HCT116 (cell line): ENCODE results near the gene ANTXRL. TPM values are rescaled to one million over a fixed set of nuclear protein-coding genes. Genes with fewer than 3 reads are reported as not detected.
A peak's percentile ranks its signal among the peaks of the same experiment; 100 is the strongest.
"Not testable (repeated sequence)": the region's sequence is repeated elsewhere in the genome, so short reads cannot be mapped to it uniquely, and the experiment has no call there.

Experiments used
- ATAC-seq: fragments of 200-7000 bp; cut with Tn5 transposase; 2 replicates; pipeline ENCODE4 v1.9.1; 2020; ENCODE audit warnings: mild to moderate bottlenecking, moderate library complexity
- BruUV-seq: library from RNA; stranded (reverse); fragments of 400-500 nt; replicated peaks from 2 replicates; lab custom pipeline; 2021; lab: Mats Ljungman, UMichigan
- CTCF ChIA-PET: fragments of 300-600 bp; sonication (Branson Sonifier 250); formaldehyde crosslinking; loops from one replicate; lab custom pipeline; 2021; ENCODE audit warnings: antibody characterized with exemption; lab: Charles Lee
- POLR2A ChIA-PET: fragments of 300-600, 350-600 bp; sonication (Branson Sonifier 250); formaldehyde crosslinking; loops from one replicate; lab custom pipeline; 2021; ENCODE audit warnings: antibody characterized with exemption; lab: Charles Lee
- RAD21 ChIA-PET, 2 experiments: fragments of 300-600 bp; sonication (Branson Sonifier 250); formaldehyde crosslinking; loops; one replicate each; lab custom pipeline; 2023; ENCODE audit warnings: low total read pairs in 2 of 2; ENCODE audit not compliant: uncharacterized antibody in 2 of 2, unreplicated experiment in 2 of 2, low non-redundant PET in 1 of 2; lab: Charles Lee
- DNase-seq: peaks from one replicate; pipeline ENCODE4 v3.0.0-alpha.2; 2010; ENCODE audit warnings: low read depth, low spot score
- H2AFZ ChIP-seq: fragments of 200-600 bp; shearing (Covaris generic), sonication (generic); 2 replicates; pipeline ENCODE4 v1.6.1; 2017; ENCODE audit warnings: low read depth, mixed run types, mixed read lengths, antibody characterized with exemption, low read length; ENCODE audit not compliant: poor library complexity, severe bottlenecking
- H3K27ac ChIP-seq: 2 replicates; pipeline ENCODE4 v1.5.1; 2012; ENCODE audit warnings: low read depth, low read length
- H3K27me3 ChIP-seq: fragments of 200-600 bp; sonication (generic); 2 replicates; pipeline ENCODE4 v1.6.1; 2016; ENCODE audit warnings: mixed run types, low read length, mixed read lengths; ENCODE audit not compliant: insufficient read depth
- H3K36me3 ChIP-seq, 2 experiments: fragments of 200-500 bp in 1 of 2; fragments of 200-600 bp in 1 of 2; sonication (Bioruptor generic) in 1 of 2; sonication (generic) in 1 of 2; 2 replicates each; pipeline versions ENCODE4 v1.5.1 to v1.6.1; 2014 to 2016; ENCODE audit warnings: low read length in 2 of 2, inconsistent platforms in 1 of 2, mixed read lengths in 1 of 2, mixed run types in 1 of 2; ENCODE audit not compliant: insufficient read depth in 2 of 2, control insufficient read depth in 1 of 2
- H3K4me1 ChIP-seq, 2 experiments: fragments of 200-600 bp in 1 of 2; sonication (generic) in 1 of 2; 2 replicates each; pipeline versions ENCODE4 v1.5.1 to v1.6.1; 2012 to 2017; ENCODE audit warnings: low read length in 2 of 2, inconsistent platforms in 1 of 2, mild to moderate bottlenecking in 1 of 2, mixed read lengths in 1 of 2, mixed run types in 1 of 2, moderate library complexity in 1 of 2; ENCODE audit not compliant: insufficient read depth in 2 of 2, control insufficient read depth in 1 of 2
- H3K4me2 ChIP-seq: fragments of 200-600 bp; sonication (generic); 2 replicates; pipeline ENCODE4 v1.6.1; 2017; ENCODE audit warnings: mixed run types, low read length, mixed read lengths
- H3K4me3 ChIP-seq, 2 experiments: fragments of 200-600 bp in 1 of 2; sonication (generic) in 1 of 2; replicated peaks in 1 of 2; 2 replicates each; pipeline ENCODE4 v1.5.1; 2011 to 2016; ENCODE audit warnings: low read length in 2 of 2, control low read depth in 1 of 2, low read depth in 1 of 2, mild to moderate bottlenecking in 1 of 2, mixed read lengths in 1 of 2, mixed run types in 1 of 2
- H3K79me2 ChIP-seq: fragments of 200-600 bp; sonication (generic); 2 replicates; pipeline ENCODE4 v1.6.1; 2017; ENCODE audit warnings: mild to moderate bottlenecking, mixed run types, low read length, moderate library complexity, mixed read lengths; ENCODE audit not compliant: insufficient read depth
- H3K9ac ChIP-seq: fragments of 200-600 bp; sonication (generic); 2 replicates; pipeline ENCODE4 v1.6.1; 2016; ENCODE audit warnings: low read length, mixed read lengths
- H3K9me2 ChIP-seq: fragments of 200-600 bp; sonication (generic), shearing (Covaris generic); 2 replicates; pipeline ENCODE4 v1.6.1; 2017; ENCODE audit warnings: mixed run types, mild to moderate bottlenecking, moderate library complexity; ENCODE audit not compliant: insufficient read depth
- H3K9me3 ChIP-seq, 2 experiments: fragments of 200-500 bp in 1 of 2; fragments of 200-600 bp in 1 of 2; sonication (Bioruptor generic) in 1 of 2; sonication (generic) in 1 of 2; 2 replicates each; pipeline ENCODE4 v1.6.1; 2014 to 2017; ENCODE audit warnings: low read length in 2 of 2, mixed read lengths in 2 of 2, inconsistent platforms in 1 of 2, low read depth in 1 of 2, mild to moderate bottlenecking in 1 of 2, mixed run types in 1 of 2, moderate library complexity in 1 of 2; ENCODE audit not compliant: control insufficient read depth in 1 of 2, insufficient read depth in 1 of 2
- H4K20me1 ChIP-seq: fragments of 200-600 bp; sonication (generic), shearing (Covaris generic); 2 replicates; pipeline ENCODE4 v1.6.1; 2017; ENCODE audit warnings: mixed run types, mild to moderate bottlenecking, moderate library complexity; ENCODE audit not compliant: insufficient read depth
- intact Hi-C: fragments of 100-400 bp; cut with micrococcal nuclease; formaldehyde crosslinking; loops from 2 replicates; pipeline ENCODE4 v1.10.0; 2022
- total RNA-seq: library from RNA; stranded (reverse); gene quantifications from one replicate; pipeline ENCODE4 v1.2.1, GENCODE V29; 2021; ENCODE audit not compliant: unreplicated experiment

Gene ANTXRL
- total RNA-seq, 1 experiment from 2014 or later = not detected

- H3K4me3 ChIP-seq, H3K79me2 ChIP-seq, H3K9me3 ChIP-seq, H3K27ac ChIP-seq, H4K20me1 ChIP-seq, intact Hi-C loops, DNase-seq, H3K4me2 ChIP-seq, H2AFZ ChIP-seq, RAD21 ChIA-PET, BruUV-seq, H3K4me1 ChIP-seq, H3K36me3 ChIP-seq, H3K9ac ChIP-seq, POLR2A ChIA-PET, H3K9me2 ChIP-seq, CTCF ChIA-PET, H3K27me3 ChIP-seq: not testable (repeated sequence)
- peak; percentile 54 for ATAC-seq
Measured at GRCh38 chr10:46377651-46378050, 90.9 kb downstream of the ANTXRL start.

GRCh38 chr10:46378108-46378507 is 91.3 kb downstream of the ANTXRL start:
- CTCF ChIA-PET, DNase-seq, H4K20me1 ChIP-seq, intact Hi-C loops, H3K27ac ChIP-seq, H3K27me3 ChIP-seq, H3K4me3 ChIP-seq, RAD21 ChIA-PET, BruUV-seq, H2AFZ ChIP-seq, H3K4me2 ChIP-seq, H3K4me1 ChIP-seq, H3K79me2 ChIP-seq, H3K9ac ChIP-seq, H3K36me3 ChIP-seq, POLR2A ChIA-PET, H3K9me2 ChIP-seq, H3K9me3 ChIP-seq: not testable (repeated sequence)
- ATAC-seq = peak; percentile 91

- RAD21 ChIA-PET, ATAC-seq: not testable (repeated sequence)
Measured at GRCh38 chr10:46379233-46379848, 92.5 kb downstream of the ANTXRL start.

More at GRCh38 chr10:46379233-46379848, 92.5 kb downstream of the ANTXRL start:
- BruUV-seq, H3K9me3 ChIP-seq, H3K9me2 ChIP-seq, CTCF ChIA-PET, H3K36me3 ChIP-seq, intact Hi-C loops, H3K9ac ChIP-seq, DNase-seq, H3K79me2 ChIP-seq, H3K27me3 ChIP-seq, H2AFZ ChIP-seq, POLR2A ChIA-PET, H3K4me2 ChIP-seq, H3K4me3 ChIP-seq, H3K27ac ChIP-seq, H4K20me1 ChIP-seq, H3K4me1 ChIP-seq: not testable (repeated sequence)

Other genes starting within 250 kb of the ANTXRL start
- gene MSMB, start 240.7 kb upstream of the ANTXRL start, total RNA-seq = not detected
- not detected for gene ANXA8L1, start 88.8 kb downstream of the ANTXRL start, total RNA-seq
- not detected for gene NPY4R, start 179.0 kb downstream of the ANTXRL start, total RNA-seq